Stimulated activated CD4-positive, alpha-beta T cell treated with anti-CD3 and anti-CD28 coated beads, Interleukin-4, amount 100 ng/mL, for 1 hour (primary cell): ENCODE measurements around the gene ACTN4.

Experiments used
- DNase-seq: peaks from one replicate; pipeline ENCODE4 v3.0.0-alpha.2; 2020

Gene ACTN4

GRCh38 chr19:38697641-38698071, 50.2 kb downstream of the ACTN4 start:
- DNase-seq = no peak

- DNase-seq = no peak
Measured at GRCh38 chr19:38698225-38699026, 51.0 kb downstream of the ACTN4 start.

- DNase-seq = no peak
Measured at GRCh38 chr19:38699027-38699346, 51.5 kb downstream of the ACTN4 start.

- DNase-seq = no peak
Measured at GRCh38 chr19:38699647-38700349, 52.3 kb downstream of the ACTN4 start.

- DNase-seq = no peak
Measured at GRCh38 chr19:38700350-38700901, 53.0 kb downstream of the ACTN4 start.

GRCh38 chr19:38700902-38701454, 53.5 kb downstream of the ACTN4 start:
- no peak for DNase-seq

- no peak for DNase-seq
Measured at GRCh38 chr19:38701455-38702063, 54.1 kb downstream of the ACTN4 start.

- no peak for DNase-seq
Measured at GRCh38 chr19:38702278-38702677, 54.8 kb downstream of the ACTN4 start.

- DNase-seq = no peak
Measured at GRCh38 chr19:38703509-38703908, 56.1 kb downstream of the ACTN4 start.

GRCh38 chr19:38704488-38705026, 57.1 kb downstream of the ACTN4 start:
- DNase-seq = no peak

GRCh38 chr19:38705197-38706019, 58.0 kb downstream of the ACTN4 start:
- DNase-seq = no peak

- DNase-seq = no peak
Measured at GRCh38 chr19:38706792-38707511, 59.5 kb downstream of the ACTN4 start.

GRCh38 chr19:38707512-38708114, 60.2 kb downstream of the ACTN4 start:
- DNase-seq = no peak

- DNase-seq = no peak
Measured at GRCh38 chr19:38708413-38709024, 61.1 kb downstream of the ACTN4 start.

- DNase-seq = no peak
Measured at GRCh38 chr19:38709119-38709518, 61.7 kb downstream of the ACTN4 start.

- no peak for DNase-seq
Measured at GRCh38 chr19:38709671-38710415, 62.4 kb downstream of the ACTN4 start.

GRCh38 chr19:38710416-38710702, 62.9 kb downstream of the ACTN4 start:
- DNase-seq = no peak

GRCh38 chr19:38710928-38711725, 63.7 kb downstream of the ACTN4 start:
- no peak for DNase-seq

- DNase-seq = no peak
Measured at GRCh38 chr19:38711726-38712153, 64.3 kb downstream of the ACTN4 start.
